Cerebellar nuclear complex (tissue), 1 donor: ENCODE measurements around the gene ATP10A.
A peak's percentile ranks its signal among the peaks of the same experiment; 100 is the strongest.

Source experiments
- DNase-seq, 2 experiments: peaks; one replicate each; lab custom pipeline; 2025; lab: John Stamatoyannopoulos, UW

ATP10A gene

DNA sequence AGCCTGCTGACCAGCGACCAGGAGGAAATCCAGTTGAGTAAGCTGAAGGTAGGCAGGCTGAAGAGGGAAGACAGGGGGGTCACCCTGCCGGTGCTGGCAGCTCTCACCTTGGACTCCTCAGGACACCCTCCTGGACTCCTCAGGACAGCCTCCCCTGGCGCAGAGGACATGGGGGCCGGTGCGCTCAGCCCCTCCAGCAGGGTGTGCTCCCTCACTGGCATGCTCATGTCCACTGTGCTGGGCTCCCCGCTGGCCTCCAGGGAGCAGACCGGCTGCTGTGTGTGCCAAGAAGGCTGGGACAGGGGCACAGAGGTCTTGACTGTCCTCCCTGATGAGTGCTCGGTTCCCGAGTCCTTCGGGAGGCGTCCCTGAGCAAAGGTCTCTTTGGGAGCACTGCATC is 183.6 kb downstream of the ATP10A start:
- no peak for DNase-seq

DNA sequence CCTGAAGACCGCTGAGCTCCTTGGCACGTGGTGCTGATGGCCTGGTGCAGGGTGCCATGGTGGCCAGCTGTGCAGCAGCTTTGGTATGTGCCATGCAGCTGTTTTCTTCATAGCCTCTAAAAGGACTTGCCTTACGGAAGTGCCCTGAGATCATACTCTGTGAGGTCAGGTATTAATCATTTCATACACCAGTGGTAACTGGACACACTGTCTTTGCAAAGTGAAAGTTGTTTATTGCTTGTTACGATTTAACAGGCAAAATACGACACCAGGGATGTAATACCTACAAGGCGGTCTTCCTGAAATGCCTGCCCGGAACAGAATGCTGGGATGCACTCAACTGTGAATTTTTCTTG is 184.6 kb downstream of the ATP10A start:
- no peak for DNase-seq

DNA sequence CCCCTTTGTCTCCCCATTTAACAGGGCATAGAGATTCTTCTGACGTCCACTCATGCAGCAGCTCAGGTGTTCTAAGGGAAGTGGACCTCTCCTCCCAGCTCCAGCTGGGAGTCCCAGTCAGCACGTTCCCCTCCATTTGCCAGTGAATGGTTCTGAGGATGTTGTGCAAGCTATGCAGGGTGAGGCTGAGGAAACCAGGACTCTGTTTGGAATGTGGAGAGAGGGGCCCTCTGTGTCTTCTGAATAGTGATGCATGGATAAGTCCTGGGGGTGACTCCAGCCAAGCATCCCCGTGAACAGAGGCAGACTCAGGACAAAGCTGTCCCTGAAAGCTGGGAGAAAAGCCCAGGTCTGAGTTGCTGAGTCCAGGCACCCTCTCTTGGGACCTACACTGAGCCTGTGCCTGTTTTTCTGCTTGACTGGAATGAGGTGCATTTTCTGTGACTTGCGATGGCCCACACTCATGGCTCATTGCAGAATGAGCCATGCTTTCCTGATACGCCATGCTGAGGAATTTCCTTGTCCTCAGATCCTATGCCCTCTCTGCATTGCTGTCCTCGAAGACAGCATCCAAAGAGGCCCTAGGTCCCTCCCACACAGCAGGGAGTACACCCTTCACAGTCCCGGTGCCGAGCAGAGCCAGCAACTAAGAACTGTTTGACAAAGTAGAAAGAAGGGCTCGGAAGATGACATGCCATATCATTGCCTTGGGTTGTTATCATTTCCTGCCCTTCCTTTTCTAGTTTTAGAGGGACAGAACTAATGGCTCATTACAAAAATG is 185.2 kb downstream of the ATP10A start:
- DNase-seq = no peak

DNA sequence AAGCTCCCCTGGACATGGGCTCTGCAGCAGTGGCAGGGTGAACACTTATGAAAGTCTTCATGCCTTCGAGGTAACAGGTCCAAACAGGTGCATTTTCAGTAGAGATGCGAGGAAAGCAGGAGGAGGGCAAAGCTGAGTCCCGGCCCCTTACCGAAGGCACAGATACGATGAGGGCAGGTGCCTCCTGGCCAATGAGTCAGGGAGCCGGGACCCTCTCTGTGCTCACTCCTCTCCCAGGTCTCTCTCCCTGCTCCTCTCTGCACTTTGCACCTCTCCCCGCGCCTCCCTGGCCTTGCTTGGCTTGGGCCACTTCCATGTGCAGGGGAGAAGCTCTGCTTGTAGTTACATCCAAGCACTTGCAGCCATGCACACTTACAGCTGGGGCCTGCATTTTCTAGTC is 187.1 kb downstream of the ATP10A start:
- DNase-seq = no peak

DNA sequence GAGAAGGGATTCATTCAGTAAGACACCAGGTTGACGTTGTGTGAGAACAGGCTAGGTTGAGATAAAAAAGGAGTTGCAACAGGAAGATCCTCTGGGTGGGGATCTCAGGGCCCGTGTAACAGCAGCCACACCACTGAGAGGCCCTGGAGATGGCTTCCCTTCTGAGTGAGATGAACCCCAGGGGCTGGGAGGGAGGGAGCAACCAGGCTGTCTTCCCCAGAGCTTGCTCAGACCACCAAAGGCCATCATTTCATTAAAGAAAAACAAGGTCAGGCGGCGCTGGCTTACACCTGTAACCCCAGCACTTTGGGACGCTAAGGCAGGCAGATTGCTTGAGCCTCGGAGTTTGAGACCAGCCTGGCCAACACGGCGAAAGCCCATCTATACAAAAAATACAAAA is 187.7 kb downstream of the ATP10A start:
- DNase-seq = no peak

DNA sequence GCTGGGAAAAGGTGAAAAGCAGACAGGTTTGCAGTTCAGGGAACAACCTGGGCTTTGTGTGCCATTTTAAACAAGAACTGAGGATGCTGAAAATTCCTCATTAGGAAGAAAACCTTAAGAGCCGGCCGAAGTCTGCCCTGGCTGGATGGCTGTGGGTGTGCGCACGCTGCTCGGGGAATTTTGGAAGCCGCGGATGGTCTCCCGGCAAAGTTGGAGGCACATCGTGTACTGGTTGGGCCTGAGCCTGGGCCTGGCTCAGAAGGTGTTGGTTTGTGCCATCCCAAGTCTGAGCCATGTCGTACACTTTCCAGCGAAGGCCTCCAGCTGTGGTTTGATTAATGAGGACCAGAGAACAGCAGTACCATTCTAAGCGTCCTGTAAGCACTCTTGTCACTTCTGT is 188.2 kb downstream of the ATP10A start:
- no peak for DNase-seq

DNA sequence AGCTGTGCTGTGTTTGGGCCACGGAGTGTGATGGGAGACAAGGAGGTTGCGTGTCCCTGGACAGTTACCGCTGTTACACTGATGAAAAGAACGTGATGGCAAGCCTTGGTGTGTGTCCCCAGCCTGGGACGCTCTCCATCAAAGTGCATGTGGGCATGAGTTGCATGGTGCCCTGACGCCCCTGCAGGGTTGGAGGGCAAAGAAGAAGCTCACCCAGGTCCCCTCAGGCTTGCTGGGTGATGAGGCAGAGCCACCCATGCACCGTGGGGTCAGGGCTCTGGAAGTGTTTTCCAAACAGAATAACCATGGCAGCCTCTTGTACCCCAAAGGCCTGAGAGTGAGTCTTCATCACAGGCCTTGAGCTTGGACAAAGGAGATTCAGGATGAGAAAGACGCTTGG is 189.2 kb downstream of the ATP10A start:
- DNase-seq = no peak

DNA sequence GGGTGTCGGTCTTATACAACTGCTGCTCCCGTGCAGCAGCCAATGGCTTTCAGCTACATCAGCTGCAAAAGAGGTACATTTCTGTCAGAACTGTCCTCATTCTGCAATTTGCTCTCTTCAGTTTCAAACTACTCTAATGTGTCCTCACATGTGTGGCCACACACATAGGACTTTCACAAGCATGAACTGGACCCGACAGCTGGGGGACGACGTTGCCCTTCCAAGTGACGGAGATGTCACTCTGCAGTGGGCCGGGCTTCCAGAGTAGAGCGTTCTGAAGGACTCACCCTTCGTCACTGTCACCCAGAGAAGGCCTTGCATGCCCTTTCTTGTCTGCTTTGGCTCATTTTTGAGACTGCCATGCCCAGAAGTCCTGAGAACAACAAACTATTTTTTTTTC is 189.8 kb downstream of the ATP10A start:
- no peak for DNase-seq

DNA sequence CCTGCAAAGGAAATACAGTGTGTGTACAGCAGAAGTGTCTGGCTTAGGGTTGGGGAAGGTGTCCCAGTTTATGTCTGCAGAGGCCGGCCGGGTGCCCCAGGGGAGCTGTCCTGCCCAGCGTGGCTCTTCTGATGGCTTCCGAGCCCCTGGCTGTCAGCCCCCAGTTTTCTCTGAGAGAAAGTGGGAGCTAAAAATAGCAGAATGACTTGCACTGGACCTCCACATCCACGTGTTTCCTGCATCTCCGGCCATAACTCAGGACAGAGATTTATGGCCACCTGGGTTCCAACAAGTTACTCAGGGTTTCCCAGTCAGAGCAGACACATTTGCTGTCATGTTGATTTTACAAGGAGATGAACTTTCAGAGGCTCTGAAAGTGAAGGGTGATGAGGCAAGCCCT is 192.0 kb downstream of the ATP10A start:
- no peak for DNase-seq

DNA sequence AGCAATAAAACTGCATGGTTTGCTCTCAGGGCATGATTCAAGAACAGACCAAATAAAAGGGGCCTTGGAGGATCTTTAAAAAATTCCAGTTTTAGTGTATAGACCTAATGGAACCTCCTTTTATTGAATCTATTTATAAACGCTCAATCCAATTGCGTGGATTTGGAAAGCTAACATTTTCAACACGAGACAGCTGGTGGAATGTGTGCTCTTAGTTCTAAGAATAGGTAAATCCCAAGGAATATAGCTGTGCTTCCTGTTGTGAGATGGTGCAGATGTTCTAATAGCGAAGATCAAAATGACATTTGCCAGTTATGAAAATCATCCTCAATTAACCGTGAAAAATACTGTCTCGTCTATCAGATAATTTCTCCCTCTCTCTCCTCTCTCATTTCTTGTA is 192.5 kb downstream of the ATP10A start:
- no peak for DNase-seq

DNA sequence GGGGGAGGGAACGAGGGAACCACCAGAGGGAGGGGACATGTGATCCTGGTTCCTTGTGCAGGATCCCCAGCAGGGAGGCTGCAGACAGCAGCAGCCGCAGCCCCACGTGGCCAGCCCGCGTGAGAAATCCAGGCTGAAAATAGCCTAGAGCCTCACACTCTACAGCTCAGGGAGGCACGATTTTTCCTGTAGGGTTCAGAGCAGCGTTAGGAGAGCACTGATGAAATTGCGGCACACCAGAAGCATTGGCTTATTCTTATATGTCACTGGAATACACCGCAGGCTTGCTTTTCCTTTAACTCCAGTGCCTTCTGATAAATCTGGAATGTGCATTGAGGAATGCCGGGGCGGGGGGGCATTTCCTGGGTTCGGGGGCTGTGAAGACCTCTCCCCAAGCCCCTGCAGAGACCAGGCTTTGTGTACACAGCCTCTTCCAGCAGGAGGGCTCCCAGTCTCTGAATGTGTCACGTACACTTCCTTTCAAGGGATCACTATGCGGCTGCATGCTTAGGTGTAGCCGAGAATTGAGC is 193.0 kb downstream of the ATP10A start:
- peak; percentile 20 to 57 for DNase-seq

DNA sequence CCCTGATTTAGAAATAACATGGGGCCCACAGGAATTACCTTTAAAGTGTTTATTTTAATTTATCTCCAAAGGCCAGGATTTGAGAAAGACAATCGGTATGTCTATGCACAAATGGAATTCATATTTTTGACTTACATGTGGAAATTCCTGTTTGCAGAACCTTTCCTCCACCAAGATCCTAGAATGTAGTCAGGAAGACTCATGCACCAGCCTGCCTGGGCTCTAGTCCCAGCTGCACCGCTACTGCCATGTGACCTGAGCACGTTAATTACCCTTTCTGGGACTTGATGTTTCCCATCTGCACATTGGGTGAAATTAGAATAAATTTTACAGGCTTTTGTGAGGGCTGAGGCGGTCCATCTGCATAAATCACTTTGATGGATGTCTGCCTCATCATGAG is 194.2 kb downstream of the ATP10A start:
- no peak for DNase-seq

DNA sequence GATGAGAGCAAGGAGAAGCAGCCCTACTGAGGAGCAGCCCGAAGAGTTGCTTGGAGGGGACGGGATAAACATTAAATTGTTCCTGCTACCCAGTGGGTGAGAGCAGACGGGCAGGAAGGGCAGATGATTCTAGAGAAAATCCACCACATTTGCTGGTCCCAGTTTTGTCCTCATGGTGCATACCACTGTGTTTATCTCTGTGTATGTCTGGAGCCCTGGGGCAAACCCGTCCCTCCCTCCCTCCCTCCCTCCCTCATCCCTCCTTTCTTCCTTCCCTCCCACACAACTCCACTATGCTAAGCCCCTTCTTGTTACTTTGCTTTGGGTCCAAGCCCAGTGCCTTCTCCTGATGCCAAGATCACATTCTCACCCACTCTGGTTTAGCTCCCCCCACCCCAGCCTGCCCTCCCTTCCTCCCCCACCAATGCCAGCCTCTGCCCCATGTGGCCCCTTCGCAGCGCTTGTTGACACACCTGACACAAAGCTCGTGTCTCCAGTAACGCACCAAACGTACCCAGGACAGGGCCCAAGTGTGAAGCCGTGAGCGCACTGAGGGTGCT is 194.8 kb downstream of the ATP10A start:
- DNase-seq = no peak

DNA sequence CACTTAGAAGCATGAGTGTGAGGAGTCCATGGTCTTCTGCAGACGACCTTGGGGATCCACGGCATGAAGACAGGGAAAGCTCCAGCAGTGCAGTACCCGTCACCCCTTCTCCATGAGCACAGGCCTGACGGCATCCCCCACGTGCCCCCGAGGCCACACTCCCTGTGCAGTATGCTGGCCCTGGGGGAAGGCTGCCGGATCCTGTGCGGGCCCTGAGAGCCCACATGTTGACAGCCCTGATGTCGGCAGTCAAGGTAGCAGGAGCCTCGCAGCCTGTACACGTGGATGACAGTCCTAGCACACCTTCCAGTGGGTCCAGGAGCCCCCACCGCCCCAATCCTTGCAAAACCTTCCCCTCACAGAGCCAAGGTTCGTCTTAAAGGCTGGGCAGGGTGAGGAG is 195.3 kb downstream of the ATP10A start:
- DNase-seq = no peak

DNA sequence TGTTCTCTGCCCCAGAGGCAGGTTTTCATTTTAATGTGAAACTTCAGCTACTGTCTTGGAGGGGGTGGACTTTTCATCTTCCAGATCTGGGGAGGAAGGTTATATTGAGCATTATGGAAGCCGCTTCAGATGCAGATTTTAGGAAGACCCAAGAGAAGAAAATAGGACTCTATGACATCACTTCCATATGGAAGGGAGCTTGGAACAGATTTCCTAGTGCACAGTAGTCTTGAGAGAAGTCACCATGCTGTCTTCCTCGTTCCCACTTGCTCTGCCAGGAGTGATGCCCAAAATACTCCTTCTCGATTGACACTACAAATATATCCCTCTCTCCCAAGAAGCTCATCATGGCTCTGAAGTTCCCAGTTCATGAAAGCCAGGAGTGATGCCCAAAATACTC is 197.2 kb downstream of the ATP10A start:
- DNase-seq = no peak

DNA sequence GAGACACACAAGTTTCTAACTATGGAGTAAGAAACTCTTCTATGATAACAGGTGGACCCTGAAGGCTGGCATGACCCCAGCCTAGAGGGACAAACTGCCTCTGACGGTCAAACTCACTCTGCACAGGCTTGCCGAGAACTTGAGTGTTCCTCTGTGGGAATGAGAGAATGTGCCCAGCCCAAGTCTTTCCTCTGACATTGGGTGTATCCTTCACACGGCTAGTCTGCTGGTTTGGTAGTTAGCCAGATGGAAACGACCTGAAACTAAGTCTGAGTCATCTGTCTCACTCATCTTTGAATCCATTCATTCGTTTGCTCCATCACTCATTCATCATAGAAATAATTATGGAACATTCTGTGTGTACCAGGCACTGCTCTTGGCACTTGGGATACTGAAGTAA is 198.4 kb downstream of the ATP10A start:
- DNase-seq = no peak

DNA sequence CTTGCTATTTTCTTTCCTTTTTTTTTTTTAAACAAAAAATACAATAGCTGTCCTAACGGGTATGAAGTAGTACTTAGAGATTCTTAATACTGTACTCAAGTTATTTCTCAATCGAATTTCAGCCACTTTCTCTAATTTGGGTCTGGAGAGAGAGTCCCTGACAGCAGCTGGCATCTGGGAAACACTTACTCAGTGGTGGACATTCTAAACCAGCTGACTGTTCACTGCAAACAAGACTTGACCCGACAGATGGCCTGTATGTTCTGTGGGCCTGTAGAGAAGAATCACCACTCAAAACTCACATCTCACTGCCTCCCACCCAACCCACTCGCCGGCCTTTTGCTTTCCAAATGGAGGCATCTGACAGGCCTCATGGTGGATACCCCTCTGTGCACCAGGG is 199.6 kb downstream of the ATP10A start:
- DNase-seq = no peak

DNA sequence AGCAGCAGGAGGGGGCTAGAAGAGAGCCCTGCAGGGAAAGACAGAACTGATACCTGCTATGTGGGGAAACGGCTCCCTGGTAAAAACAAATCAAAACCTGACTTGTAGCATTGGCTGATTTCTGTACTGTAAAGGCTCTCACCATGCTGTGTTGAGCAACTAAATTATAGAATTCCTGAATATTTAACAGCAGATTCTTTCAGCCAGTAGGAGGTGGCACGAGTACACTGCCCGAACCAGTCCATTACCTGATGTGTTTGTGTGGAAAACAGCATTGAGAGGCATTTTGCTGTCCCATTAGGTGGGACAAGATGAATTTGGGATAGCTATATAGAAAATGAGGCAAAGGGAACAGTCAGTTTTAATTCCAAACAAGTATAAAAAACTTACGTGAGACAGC is 201.2 kb downstream of the ATP10A start:
- DNase-seq = no peak

DNA sequence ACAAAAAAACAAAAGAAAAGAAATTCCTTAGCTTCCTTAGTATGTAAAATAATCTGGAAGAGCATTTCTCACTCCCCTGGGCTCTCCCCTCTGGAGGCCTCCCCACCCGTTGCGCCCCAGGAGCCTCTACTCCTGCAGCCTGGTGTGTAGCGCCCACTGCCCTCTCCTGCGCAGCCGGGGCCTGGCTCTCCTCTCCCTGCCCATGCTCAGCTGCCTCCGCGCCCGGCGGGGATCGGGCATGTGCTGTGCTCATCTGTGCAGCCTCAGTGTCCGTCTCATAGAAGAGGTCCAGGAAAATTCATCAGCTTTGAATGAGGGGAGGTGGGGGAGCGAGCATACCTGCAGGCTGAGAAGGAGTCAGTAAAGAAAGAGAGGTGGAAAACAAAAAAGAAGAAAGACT is 203.9 kb downstream of the ATP10A start:
- no peak for DNase-seq

DNA sequence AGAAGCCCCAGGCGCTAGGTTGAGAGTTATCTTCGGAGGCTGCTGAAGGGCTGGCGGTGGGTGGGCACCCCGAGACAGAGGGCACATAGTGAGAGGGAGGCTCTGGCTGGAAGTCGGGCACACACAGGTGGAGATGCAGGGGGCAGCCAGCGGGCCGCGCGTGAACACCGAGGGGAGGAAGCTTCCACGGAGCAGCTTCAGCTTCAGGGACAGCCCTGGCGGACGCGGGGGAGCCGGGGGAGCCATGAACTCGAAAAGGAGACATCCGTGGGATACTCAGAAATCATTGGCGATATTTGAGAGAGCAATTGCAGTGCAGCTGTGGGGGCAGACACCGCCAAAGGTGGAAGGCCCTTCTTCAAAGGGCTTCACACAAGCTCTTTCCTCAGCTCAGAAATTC is 204.6 kb downstream of the ATP10A start:
- DNase-seq = no peak

DNA sequence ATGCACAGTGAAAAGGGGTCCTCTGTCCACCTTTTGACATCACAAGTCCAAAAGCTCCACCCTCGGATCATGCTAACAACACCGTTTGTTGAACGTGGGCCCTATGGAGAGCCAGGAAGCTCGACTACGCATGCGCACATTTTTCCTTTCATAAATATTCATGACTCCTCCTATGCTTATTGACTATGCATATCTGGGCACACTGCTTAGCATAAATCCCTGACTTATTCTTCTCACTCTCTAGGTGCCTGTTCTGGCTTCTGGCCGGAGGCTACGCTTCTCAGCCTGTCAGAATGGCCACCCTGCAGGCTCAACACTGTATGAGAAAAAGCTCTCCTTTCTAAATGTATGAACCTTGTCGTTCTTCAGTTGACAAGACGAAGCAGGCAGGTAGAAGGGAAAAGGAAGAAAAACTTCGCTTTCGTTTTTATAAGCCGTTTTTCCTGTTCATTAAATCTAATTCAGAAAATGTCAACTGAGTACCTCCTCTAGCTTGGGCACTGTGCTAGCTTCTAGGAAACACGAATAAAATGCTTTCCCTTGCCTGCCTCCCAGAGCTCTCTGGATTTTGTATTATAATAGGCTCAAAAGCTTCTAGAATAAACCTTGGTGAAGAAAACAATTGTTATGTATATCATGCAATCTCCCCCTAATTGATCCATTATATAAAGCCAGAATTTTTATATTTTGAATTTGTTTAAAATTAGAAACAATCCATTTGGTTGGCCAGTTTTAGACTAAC is 207.7 kb downstream of the ATP10A start:
- DNase-seq = no peak

DNA sequence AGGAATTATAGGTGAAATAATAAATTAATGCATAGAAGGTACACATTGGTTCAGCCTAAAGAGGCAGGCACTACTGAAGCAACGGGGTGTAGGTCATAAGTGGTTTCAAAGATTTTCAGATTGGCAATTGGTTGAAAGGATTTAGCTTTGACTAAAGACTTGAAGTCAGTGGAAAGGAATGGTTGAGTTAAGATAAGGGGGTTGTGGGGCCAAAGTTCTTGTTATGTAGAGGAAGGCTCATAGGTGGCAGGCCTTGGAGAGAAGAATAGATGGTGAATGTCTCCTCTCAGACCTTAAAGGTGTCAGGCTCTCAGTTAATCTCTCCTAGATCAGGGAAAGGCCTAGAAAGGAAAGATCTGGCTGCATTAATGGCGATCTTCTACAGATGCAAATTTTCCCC is 209.8 kb downstream of the ATP10A start:
- no peak for DNase-seq

DNA sequence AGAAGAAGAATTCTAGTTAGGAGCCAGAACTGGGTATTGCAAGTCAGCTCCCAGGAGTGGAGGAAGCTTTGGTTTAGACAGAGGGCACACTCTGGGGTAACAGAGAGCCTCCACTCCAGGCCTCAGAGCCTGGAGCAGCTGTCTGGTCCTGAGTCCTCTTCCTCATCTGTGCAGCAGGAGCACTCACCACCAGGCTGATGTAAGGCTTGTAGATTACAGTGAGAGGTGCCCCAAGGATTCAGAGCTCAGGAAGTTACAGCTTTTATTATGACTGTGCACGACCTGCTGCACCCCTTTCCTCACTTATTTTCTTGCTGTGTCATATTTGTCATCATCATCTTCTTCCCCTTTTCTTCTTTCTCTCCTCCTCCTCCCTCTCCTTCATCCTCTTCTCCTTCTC is 210.4 kb downstream of the ATP10A start:
- no peak for DNase-seq
